ENCODE data around the gene RAB1B. TPM values are rescaled to one million over a fixed set of nuclear protein-coding genes. Genes with fewer than 3 reads are reported as not detected.
"Not testable (repeated sequence)": the region's sequence is repeated elsewhere in the genome, so short reads cannot be mapped to it uniquely, and the experiment has no call there.

The RAB1B gene
- total and polyA plus RNA-seq, 3 donors from 2014 or later, result 63.2 to 180 (median 107) TPM

- TF ChIP-seq POLR2A (IDR thresholded peaks at IDR 0.05) (no peak), CTCF (IDR thresholded peaks at IDR 0.05) (no peak)
- H3K4me3 ChIP-seq, result no peak overlapping the region
- WGBS, 2 donors, result 72 to 97% methylated on average over 2 to 3 of the region's 3 CpGs
- H3K36me3 ChIP-seq (ENCODE audit: low read depth, missing control alignments), result no peaks in the 10 kb centered on the region
- intact Hi-C loops (cut with DNase I; ENCODE audit: low total_unique reads), result no loop called here
- H3K4me1 ChIP-seq, result peaks cover 21% of the 10 kb centered on the region
- H3K27me3 ChIP-seq, result no peaks in the 10 kb centered on the region
- no peak for DNase-seq
- H3K27ac ChIP-seq, result no peak overlapping the region
- H3K9me3 ChIP-seq, result no peaks in the 10 kb centered on the region
Observed at GRCh38 chr11:66318600-66318970, 50.1 kb downstream of the RAB1B start.

- DNase-seq; H3K36me3 ChIP-seq (ENCODE audit: low read depth, missing control alignments); H3K9me3 ChIP-seq; intact Hi-C loops (cut with DNase I; ENCODE audit: low total_unique reads); H3K27ac ChIP-seq; H3K27me3 ChIP-seq; H3K4me3 ChIP-seq: not testable (repeated sequence)
- WGBS, 2 donors, result 94 to 96% methylated on average over 2 of the region's 2 CpGs
- H3K4me1 ChIP-seq, result peaks cover 13% of the 10 kb centered on the region
Observed at GRCh38 chr11:66320289-66320688, 51.9 kb downstream of the RAB1B start.

- intact Hi-C loops (cut with DNase I; ENCODE audit: low total_unique reads); H3K27ac ChIP-seq; H3K36me3 ChIP-seq (ENCODE audit: low read depth, missing control alignments); H3K27me3 ChIP-seq; DNase-seq; H3K4me3 ChIP-seq; H3K9me3 ChIP-seq: not testable (repeated sequence)
- peaks cover 13% of the 10 kb centered on the region for H3K4me1 ChIP-seq
- 92 to 97% methylated on average over 6 of the region's 6 CpGs for WGBS, 2 donors
Observed at GRCh38 chr11:66320748-66321147, 52.3 kb downstream of the RAB1B start.

- DNase-seq, result no peak
- Histone ChIP-seq H3K27ac (no peak overlapping the region), H3K9me3 (no peaks in the 10 kb centered on the region), H3K36me3 (ENCODE audit: low read depth, missing control alignments) (no peaks in the 10 kb centered on the region), H3K4me1 (peaks cover 19% of the 10 kb centered on the region), H3K27me3 (no peaks in the 10 kb centered on the region), H3K4me3 (no peak overlapping the region)
- WGBS, 2 donors, result 70 to 88% methylated on average over 2 to 4 of the region's 4 CpGs
- intact Hi-C loops (cut with DNase I; ENCODE audit: low total_unique reads), result no loop called here
- TF ChIP-seq POLR2A (IDR thresholded peaks at IDR 0.05), result no peak
- TF ChIP-seq CTCF (IDR thresholded peaks at IDR 0.05), result no peak
Observed at GRCh38 chr11:66321606-66322005, 53.2 kb downstream of the RAB1B start.

GRCh38 chr11:66322732-66323427 is 54.4 kb downstream of the RAB1B start:
- intact Hi-C loops (cut with DNase I; ENCODE audit: low total_unique reads), result no loop called here
- TF ChIP-seq CTCF (IDR thresholded peaks at IDR 0.05) (no peak), POLR2A (IDR thresholded peaks at IDR 0.05) (no peak)
- Histone ChIP-seq H3K36me3 (ENCODE audit: low read depth, missing control alignments) (no peaks in the 10 kb centered on the region), H3K27ac (no peak overlapping the region), H3K4me3 (no peak overlapping the region), H3K27me3 (no peaks in the 10 kb centered on the region), H3K9me3 (no peaks in the 10 kb centered on the region), H3K4me1 (peaks cover 19% of the 10 kb centered on the region)
- WGBS, 2 donors, result 64 to 66% methylated on average over 11 of the region's 11 CpGs
- no peak for DNase-seq

- intact Hi-C loops (cut with DNase I; ENCODE audit: low total_unique reads), result no loop called here
- TF ChIP-seq POLR2A (IDR thresholded peaks at IDR 0.05) (no peak), CTCF (IDR thresholded peaks at IDR 0.05) (no peak)
- Histone ChIP-seq H3K9me3 (no peaks in the 10 kb centered on the region), H3K27ac (no peak overlapping the region), H3K4me1 (peaks cover 24% of the 10 kb centered on the region), H3K4me3 (no peak overlapping the region), H3K36me3 (ENCODE audit: low read depth, missing control alignments) (no peaks in the 10 kb centered on the region), H3K27me3 (no peaks in the 10 kb centered on the region)
- no peak for DNase-seq
- 84 to 91% methylated on average over 1 of the region's 1 CpG for WGBS, 2 donors
Observed at GRCh38 chr11:66323684-66324083, 55.2 kb downstream of the RAB1B start.
